Left hindlimb (tissue), 1 donor: ENCODE measurements around the gene LYPD6.
"Not testable (repeated sequence)": the region's sequence is repeated elsewhere in the genome, so short reads cannot be mapped to it uniquely, and the experiment has no call there.

Source experiments
- DNase-seq: peaks from one replicate; pipeline ENCODE4 v3.0.0-alpha.2; 2018

Gene LYPD6

GRCh38 chr2:149330127-149331022 lies at the start of gene LYPD6:
Gene LYPD6 (plus strand): TSS chr2:149330587. CDS start chr2:149437709, 107,122 bp downstream.
- DNase-seq = peak; percentile 83

- no peak for DNase-seq
Observed at GRCh38 chr2:149281441-149281840, 48.9 kb upstream of the LYPD6 start.

GRCh38 chr2:149290662-149291061 lies 39.7 kb upstream of the LYPD6 start:
- DNase-seq = no peak

GRCh38 chr2:149291881-149292280 lies 38.5 kb upstream of the LYPD6 start:
- DNase-seq = no peak

GRCh38 chr2:149296031-149296430 lies 34.4 kb upstream of the LYPD6 start:
- DNase-seq = no peak

GRCh38 chr2:149307014-149307413 lies 23.4 kb upstream of the LYPD6 start:
- DNase-seq = no peak

- DNase-seq = no peak
Observed at GRCh38 chr2:149310349-149310748, 20.0 kb upstream of the LYPD6 start.

GRCh38 chr2:149312039-149312438 lies 18.3 kb upstream of the LYPD6 start:
- no peak for DNase-seq

- peak; percentile 35 for DNase-seq
Observed at GRCh38 chr2:149313512-149313972, 16.8 kb upstream of the LYPD6 start.

- DNase-seq = no peak
Observed at GRCh38 chr2:149314687-149315086, 15.7 kb upstream of the LYPD6 start.

- no peak for DNase-seq
Observed at GRCh38 chr2:149315461-149315860, 14.9 kb upstream of the LYPD6 start.

GRCh38 chr2:149318566-149318965 lies 11.8 kb upstream of the LYPD6 start:
- DNase-seq = not testable (repeated sequence)

GRCh38 chr2:149320362-149320761 lies 10.0 kb upstream of the LYPD6 start:
- DNase-seq = no peak

- DNase-seq = no peak
Observed at GRCh38 chr2:149329068-149329467, 1.3 kb upstream of the LYPD6 start.

- peak; percentile 74 for DNase-seq
Observed at GRCh38 chr2:149329489-149330126, 779 bp upstream of the LYPD6 start.

- no peak for DNase-seq
Observed at GRCh38 chr2:149331023-149331400, 625 bp downstream of the LYPD6 start.

GRCh38 chr2:149332364-149332763 lies 2.0 kb downstream of the LYPD6 start:
- no peak for DNase-seq

GRCh38 chr2:149333636-149334035 lies 3.2 kb downstream of the LYPD6 start:
- no peak for DNase-seq

- DNase-seq = no peak
Observed at GRCh38 chr2:149334156-149334555, 3.8 kb downstream of the LYPD6 start.

- no peak for DNase-seq
Observed at GRCh38 chr2:149339324-149339723, 8.9 kb downstream of the LYPD6 start.

GRCh38 chr2:149342509-149342908 lies 12.1 kb downstream of the LYPD6 start:
- DNase-seq = no peak

- no peak for DNase-seq
Observed at GRCh38 chr2:149344105-149344504, 13.7 kb downstream of the LYPD6 start.

- no peak for DNase-seq
Observed at GRCh38 chr2:149346272-149346671, 15.9 kb downstream of the LYPD6 start.

GRCh38 chr2:149348291-149348690 lies 17.9 kb downstream of the LYPD6 start:
- no peak for DNase-seq
